Nephron progenitor cell (in vitro differentiated cells): ENCODE results near the gene SMPD1.

Experiments
- DNase-seq: peaks from one replicate; pipeline ENCODE4 v3.0.0; 2021
- H3K27ac Mint-ChIP-seq: 2 replicates; pipeline ENCODE4 v1.8.0; 2021; ENCODE audit warnings: mild to moderate bottlenecking, moderate library complexity, mixed read lengths
- H3K27me3 Mint-ChIP-seq: 2 replicates; pipeline ENCODE4 v1.8.0; 2021; ENCODE audit warnings: mild to moderate bottlenecking, low read depth, mixed read lengths; ENCODE audit not compliant: poor library complexity
- H3K36me3 Mint-ChIP-seq: 2 replicates; pipeline ENCODE4 v1.8.0; 2021; ENCODE audit warnings: low read depth, mixed read lengths
- H3K4me1 Mint-ChIP-seq: 2 replicates; pipeline ENCODE4 v1.8.0; 2021; ENCODE audit warnings: mixed read lengths
- H3K4me3 Mint-ChIP-seq: 2 replicates; pipeline ENCODE4 v1.8.0; 2021; ENCODE audit warnings: mild to moderate bottlenecking, moderate library complexity, mixed read lengths
- H3K9me3 Mint-ChIP-seq: 2 replicates; pipeline ENCODE4 v1.8.0; 2021; ENCODE audit warnings: mild to moderate bottlenecking, moderate library complexity, mixed read lengths
- CTCF ChIP-seq: fragments of 200-600 bp; sonication (generic); IDR thresholded peaks from 2 replicates; pipeline ENCODE4 v1.5.0; 2021; ENCODE audit warnings: antibody characterized with exemption

SMPD1 gene

GRCh38 chr11:6443269-6444003, 53.2 kb downstream of the SMPD1 start:
- Mint-ChIP-seq H3K36me3 (no peaks in the 10 kb centered on the region), H3K27me3 (peaks cover 5% of the 10 kb centered on the region), H3K9me3 (no peaks in the 10 kb centered on the region), H3K27ac (no peak overlapping the region), H3K4me3 (no peak overlapping the region), H3K4me1 (no peaks in the 10 kb centered on the region)
- peak; percentile 81 for TF ChIP-seq CTCF
- DNase-seq: peak; percentile 56
